Measurements from ENCODE around the gene E2F6. TPM values are rescaled to one million over a fixed set of nuclear protein-coding genes. Genes with fewer than 3 reads are reported as not detected.

Gene E2F6
- total RNA-seq, 1 donor from 2014 or later: 22.1 TPM

DNA sequence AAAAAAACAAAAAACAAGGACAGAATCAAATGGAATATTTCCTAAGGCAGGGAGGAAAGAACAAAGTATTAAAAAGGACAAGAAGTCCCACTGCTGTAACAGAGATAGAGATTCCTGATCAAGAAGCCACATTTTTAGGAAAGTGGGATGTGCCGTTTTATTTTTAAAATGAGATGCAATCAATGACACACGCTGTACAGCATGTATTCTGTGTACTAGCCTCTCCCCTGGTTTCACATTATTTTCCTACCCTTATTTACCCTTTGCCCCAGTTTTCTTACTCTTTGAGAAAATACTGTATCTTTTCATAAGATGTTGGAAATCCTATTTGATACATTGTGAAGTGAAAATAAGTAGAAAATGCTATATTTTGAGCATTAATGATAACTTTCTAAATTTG, 45.8 kb downstream of the E2F6 start:
- no peaks in the 10 kb centered on the region for H3K4me1 ChIP-seq (ENCODE audit: insufficient read depth, low read length)
- Mint-ChIP-seq H3K27me3 (ENCODE audit: low read depth, unreplicated experiment) (no peaks in the 10 kb centered on the region), H3K4me3 (ENCODE audit: unreplicated experiment) (no peak overlapping the region), H3K27ac (ENCODE audit: unreplicated experiment) (no peak overlapping the region), H3K4me1 (ENCODE audit: low read depth, unreplicated experiment) (no peaks in the 10 kb centered on the region), H3K9me3 (ENCODE audit: unreplicated experiment) (no peaks in the 10 kb centered on the region), H3K36me3 (ENCODE audit: low read depth, unreplicated experiment) (peaks cover 5% of the 10 kb centered on the region)
- no peak overlapping the region for H2AFZ ChIP-seq (ENCODE audit: low read depth, low read length)
- no peaks in the 10 kb centered on the region for H4K20me1 ChIP-seq (ENCODE audit: insufficient read depth, low read length)
- H3K79me2 ChIP-seq (ENCODE audit: insufficient read depth, low read length): no peaks in the 10 kb centered on the region
- FAIRE-seq (no peak), DNase-seq (ENCODE audit: low read depth) (no peak)
- H3K36me3 ChIP-seq (ENCODE audit: insufficient read depth, low read length): no peaks in the 10 kb centered on the region
- H3K27ac ChIP-seq (ENCODE audit: low read depth, low read length): no peak overlapping the region
- no peaks in the 10 kb centered on the region for H3K27me3 ChIP-seq (ENCODE audit: insufficient read depth, low read length)
- no peak overlapping the region for H3K9ac ChIP-seq (ENCODE audit: low read length)
- no peak overlapping the region for H3K4me3 ChIP-seq (ENCODE audit: insufficient read depth, low read depth, low read length)
- H3K4me2 ChIP-seq (ENCODE audit: low read length): no peak overlapping the region
- H3K9me3 ChIP-seq (ENCODE audit: insufficient read depth, low read depth, low read length): peaks cover 11% of the 10 kb centered on the region
- no peak for TF ChIP-seq EZH2 (IDR thresholded peaks at IDR 0.05; ENCODE audit: insufficient read depth, low read length)
- TF ChIP-seq, protein P1, sequence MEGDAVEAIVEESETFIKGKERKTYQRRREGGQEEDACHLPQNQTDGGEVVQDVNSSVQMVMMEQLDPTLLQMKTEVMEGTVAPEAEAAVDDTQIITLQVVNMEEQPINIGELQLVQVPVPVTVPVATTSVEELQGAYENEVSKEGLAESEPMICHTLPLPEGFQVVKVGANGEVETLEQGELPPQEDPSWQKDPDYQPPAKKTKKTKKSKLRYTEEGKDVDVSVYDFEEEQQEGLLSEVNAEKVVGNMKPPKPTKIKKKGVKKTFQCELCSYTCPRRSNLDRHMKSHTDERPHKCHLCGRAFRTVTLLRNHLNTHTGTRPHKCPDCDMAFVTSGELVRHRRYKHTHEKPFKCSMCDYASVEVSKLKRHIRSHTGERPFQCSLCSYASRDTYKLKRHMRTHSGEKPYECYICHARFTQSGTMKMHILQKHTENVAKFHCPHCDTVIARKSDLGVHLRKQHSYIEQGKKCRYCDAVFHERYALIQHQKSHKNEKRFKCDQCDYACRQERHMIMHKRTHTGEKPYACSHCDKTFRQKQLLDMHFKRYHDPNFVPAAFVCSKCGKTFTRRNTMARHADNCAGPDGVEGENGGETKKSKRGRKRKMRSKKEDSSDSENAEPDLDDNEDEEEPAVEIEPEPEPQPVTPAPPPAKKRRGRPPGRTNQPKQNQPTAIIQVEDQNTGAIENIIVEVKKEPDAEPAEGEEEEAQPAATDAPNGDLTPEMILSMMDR (IDR thresholded peaks at IDR 0.05; ENCODE audit: insufficient read depth, low read depth, low read length): no peak

- Mint-ChIP-seq H3K9me3 (ENCODE audit: unreplicated experiment) (no peaks in the 10 kb centered on the region), H3K36me3 (ENCODE audit: low read depth, unreplicated experiment) (peaks cover 5% of the 10 kb centered on the region), H3K4me3 (ENCODE audit: unreplicated experiment) (no peak overlapping the region), H3K27ac (ENCODE audit: unreplicated experiment) (no peak overlapping the region), H3K4me1 (ENCODE audit: low read depth, unreplicated experiment) (no peaks in the 10 kb centered on the region), H3K27me3 (ENCODE audit: low read depth, unreplicated experiment) (no peaks in the 10 kb centered on the region)
- Histone ChIP-seq H3K79me2 (ENCODE audit: insufficient read depth, low read length) (no peaks in the 10 kb centered on the region), H3K4me1 (ENCODE audit: insufficient read depth, low read length) (no peaks in the 10 kb centered on the region), H3K9ac (ENCODE audit: low read length) (no peak overlapping the region), H3K27ac (ENCODE audit: low read depth, low read length) (no peak overlapping the region), H3K4me3 (ENCODE audit: insufficient read depth, low read depth, low read length) (no peak overlapping the region), H4K20me1 (ENCODE audit: insufficient read depth, low read length) (no peaks in the 10 kb centered on the region), H3K9me3 (ENCODE audit: insufficient read depth, low read depth, low read length) (peaks cover 9% of the 10 kb centered on the region), H3K4me2 (ENCODE audit: low read length) (no peak overlapping the region), H3K36me3 (ENCODE audit: insufficient read depth, low read length) (no peaks in the 10 kb centered on the region), H2AFZ (ENCODE audit: low read depth, low read length) (no peak overlapping the region), H3K27me3 (ENCODE audit: insufficient read depth, low read length) (no peaks in the 10 kb centered on the region)
- FAIRE-seq (no peak), DNase-seq (ENCODE audit: low read depth) (no peak)
- TF ChIP-seq, protein P1 (IDR thresholded peaks at IDR 0.05; ENCODE audit: insufficient read depth, low read depth, low read length): no peak
- TF ChIP-seq EZH2 (IDR thresholded peaks at IDR 0.05; ENCODE audit: insufficient read depth, low read length): no peak
Observed at GRCh38 chr2:11419781-11420180, 46.2 kb downstream of the E2F6 start.

DNA sequence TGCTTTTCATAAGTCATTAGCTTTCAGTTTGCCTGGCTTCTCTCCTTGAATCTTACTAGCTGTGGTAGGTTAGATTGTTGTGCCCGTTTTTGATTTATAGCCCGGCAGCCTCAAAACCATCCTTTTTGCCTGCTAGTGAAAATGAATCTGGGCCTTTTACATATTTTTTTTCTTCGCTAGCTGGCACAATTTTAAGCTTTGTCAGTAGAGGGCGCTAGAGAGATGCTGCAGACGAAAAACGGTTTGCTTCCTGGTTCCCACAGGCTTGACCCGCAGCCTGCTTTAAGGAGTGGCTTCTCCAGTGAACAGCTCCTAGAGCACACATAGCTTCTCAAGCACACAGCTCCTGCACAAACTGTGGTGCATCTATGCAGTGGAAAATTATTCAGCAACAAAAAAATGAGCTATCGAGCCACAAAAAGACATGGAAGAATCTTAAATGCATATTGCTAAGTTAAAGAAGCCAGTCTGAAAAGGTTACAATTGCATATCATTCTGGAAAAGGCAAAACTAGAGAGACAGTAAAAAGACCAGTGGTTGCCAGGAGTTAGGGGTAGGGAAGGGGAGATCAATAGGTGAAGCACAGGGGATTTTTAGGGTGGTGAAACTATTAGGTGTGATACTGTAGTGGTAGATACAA, 47.9 kb downstream of the E2F6 start:
- Mint-ChIP-seq H3K27me3 (ENCODE audit: low read depth, unreplicated experiment) (no peaks in the 10 kb centered on the region), H3K9me3 (ENCODE audit: unreplicated experiment) (no peaks in the 10 kb centered on the region), H3K4me1 (ENCODE audit: low read depth, unreplicated experiment) (no peaks in the 10 kb centered on the region), H3K36me3 (ENCODE audit: low read depth, unreplicated experiment) (peaks cover 5% of the 10 kb centered on the region), H3K27ac (ENCODE audit: unreplicated experiment) (no peak overlapping the region), H3K4me3 (ENCODE audit: unreplicated experiment) (no peak overlapping the region)
- Histone ChIP-seq H3K36me3 (ENCODE audit: insufficient read depth, low read length) (no peaks in the 10 kb centered on the region), H3K9me3 (ENCODE audit: insufficient read depth, low read depth, low read length) (peaks cover 8% of the 10 kb centered on the region), H3K9ac (ENCODE audit: low read length) (no peak overlapping the region), H3K4me1 (ENCODE audit: insufficient read depth, low read length) (no peaks in the 10 kb centered on the region), H3K4me2 (ENCODE audit: low read length) (no peak overlapping the region), H3K27ac (ENCODE audit: low read depth, low read length) (no peak overlapping the region), H3K79me2 (ENCODE audit: insufficient read depth, low read length) (no peaks in the 10 kb centered on the region), H3K27me3 (ENCODE audit: insufficient read depth, low read length) (no peaks in the 10 kb centered on the region), H4K20me1 (ENCODE audit: insufficient read depth, low read length) (no peaks in the 10 kb centered on the region), H3K4me3 (ENCODE audit: insufficient read depth, low read depth, low read length) (no peak overlapping the region), H2AFZ (ENCODE audit: low read depth, low read length) (no peak overlapping the region)
- FAIRE-seq (no peak), DNase-seq (ENCODE audit: low read depth) (no peak)
- TF ChIP-seq EZH2 (IDR thresholded peaks at IDR 0.05; ENCODE audit: insufficient read depth, low read length): no peak
- TF ChIP-seq, protein P1 (IDR thresholded peaks at IDR 0.05; ENCODE audit: insufficient read depth, low read depth, low read length): no peak

All from astrocyte (in vitro differentiated cells and primary cell).